ENCODE measurements around the gene CPNE4.

- no peak for TF ChIP-seq POLR2A (IDR thresholded peaks at IDR 0.05; ENCODE audit: low read depth, low read length)
- TF ChIP-seq POLR2AphosphoS5 (IDR thresholded peaks at IDR 0.05; ENCODE audit: low read depth, low read length) = no peak
- TF ChIP-seq TAF1 (IDR thresholded peaks at IDR 0.05; ENCODE audit: low read depth, low read length) = no peak
Observed at GRCh38 chr3:131688370-131688769, 346.4 kb downstream of the CPNE4 start.

Data from GM12891 (cell line).